ENCODE data around the gene DYNLT2.
A peak's percentile ranks its signal among the peaks of the same experiment; 100 is the strongest.
"Not testable (repeated sequence)": the region's sequence is repeated elsewhere in the genome, so short reads cannot be mapped to it uniquely, and the experiment has no call there.

Gene DYNLT2

DNA sequence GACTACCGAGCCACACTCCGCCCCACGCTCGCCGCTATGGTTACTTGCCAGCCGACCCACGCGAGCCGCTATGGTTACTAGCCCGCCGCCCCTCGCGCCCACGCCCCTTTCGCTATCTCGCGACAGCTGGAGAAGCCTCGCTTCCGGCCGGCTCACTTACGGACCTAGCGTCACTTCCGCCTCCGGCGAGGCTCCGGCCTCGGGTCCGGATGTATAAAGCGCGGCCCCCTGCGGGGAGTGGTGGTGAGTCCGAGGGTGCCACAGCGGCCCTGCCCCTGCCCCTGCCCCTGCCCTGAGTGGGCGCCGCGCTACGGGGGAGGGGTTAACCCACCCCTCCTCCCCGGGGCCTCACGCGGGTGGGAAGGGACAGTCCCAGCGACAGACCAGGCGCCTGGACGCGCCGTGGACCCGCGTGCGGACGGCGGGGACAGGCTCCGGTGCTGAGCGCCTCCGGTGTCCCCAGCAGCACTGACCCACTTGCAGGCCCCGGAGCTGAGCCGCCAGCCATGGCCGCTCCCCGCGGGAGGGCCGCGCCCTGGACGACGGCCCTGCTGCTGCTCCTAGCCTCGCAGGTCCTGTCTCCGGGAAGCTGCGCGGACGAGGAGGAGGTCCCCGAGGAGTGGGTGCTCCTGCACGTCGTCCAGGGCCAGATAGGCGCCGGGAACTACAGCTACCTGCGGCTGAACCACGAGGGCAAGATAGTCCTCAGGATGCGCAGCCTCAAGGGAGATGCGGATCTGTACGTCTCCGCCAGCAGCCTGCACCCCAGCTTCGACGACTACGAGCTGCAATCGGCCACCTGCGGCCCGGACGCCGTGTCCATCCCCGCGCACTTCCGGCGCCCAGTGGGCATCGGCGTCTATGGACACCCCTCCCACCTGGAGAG, 49.2 kb downstream of the DYNLT2 start, which contains the start of the genes C6orf120 and WDR27:
Gene C6orf120 (plus strand): TSS at position 173 of the 886 bp plus-strand sequence. CDS start 334 bp downstream, at position 507.
Gene WDR27 (minus strand): TSS at position 76 of the 886 bp plus-strand sequence. CDS start 13,024 bp downstream, outside the sequence.
- DNase-seq (ENCODE audit: extremely low read depth in 1 of 2, low read depth in 1 of 2): peak; percentile 94 to 95

DNA sequence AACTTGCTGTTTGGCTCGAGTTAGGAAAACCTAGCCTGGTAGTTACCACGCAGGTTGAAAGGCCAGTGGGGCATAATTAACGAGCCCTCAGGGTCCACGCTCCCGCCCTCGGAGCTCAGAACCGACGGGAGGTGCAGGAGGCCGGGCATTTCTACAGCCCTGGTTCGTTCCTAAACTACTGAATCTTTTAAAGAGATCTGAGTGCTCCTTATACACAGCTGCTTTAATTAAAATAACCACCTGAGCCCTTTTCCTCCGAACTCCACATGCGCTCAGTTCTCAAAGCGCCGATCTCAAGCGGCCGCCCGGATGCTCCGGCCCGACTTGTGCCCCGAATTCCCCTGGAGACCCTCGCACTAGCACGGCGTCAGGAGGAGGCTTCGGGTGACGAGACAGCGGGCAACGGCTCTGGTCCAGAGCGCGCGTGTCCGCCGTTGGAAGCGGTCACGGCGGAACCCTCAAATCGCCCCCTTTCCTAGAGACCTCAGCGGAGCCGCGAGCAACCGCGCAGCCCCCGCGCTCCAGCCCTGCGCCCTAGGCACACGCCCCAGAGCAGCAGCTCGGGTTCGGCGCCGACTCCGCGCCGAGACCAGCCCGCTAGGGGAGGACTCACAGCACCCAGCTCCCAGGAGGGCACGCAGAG, 49.9 kb downstream of the DYNLT2 start:
- DNase-seq (ENCODE audit: extremely low read depth in 1 of 2, low read depth in 1 of 2): no peak

DNA sequence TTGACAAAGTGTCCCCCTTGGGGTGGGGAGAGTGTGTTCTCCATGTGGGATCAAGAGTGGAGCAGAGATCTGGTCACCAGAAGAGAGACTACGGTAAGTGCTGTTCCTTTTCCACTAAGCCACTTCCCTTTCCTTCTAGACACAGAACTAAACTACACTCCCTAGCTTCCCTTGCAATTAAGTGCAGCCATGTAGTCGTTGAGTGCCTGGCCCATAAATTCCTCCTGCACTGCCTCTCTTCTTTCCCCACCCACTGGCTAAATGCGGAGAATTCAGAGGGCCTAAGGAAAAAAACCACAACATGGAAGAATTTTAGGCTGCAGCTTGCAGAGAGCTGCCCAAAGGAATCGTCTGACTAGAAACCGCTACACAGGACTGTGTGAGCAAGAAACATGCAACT, 51.1 kb downstream of the DYNLT2 start:
- no peak for DNase-seq (ENCODE audit: extremely low read depth in 1 of 2, low read depth in 1 of 2)

DNA sequence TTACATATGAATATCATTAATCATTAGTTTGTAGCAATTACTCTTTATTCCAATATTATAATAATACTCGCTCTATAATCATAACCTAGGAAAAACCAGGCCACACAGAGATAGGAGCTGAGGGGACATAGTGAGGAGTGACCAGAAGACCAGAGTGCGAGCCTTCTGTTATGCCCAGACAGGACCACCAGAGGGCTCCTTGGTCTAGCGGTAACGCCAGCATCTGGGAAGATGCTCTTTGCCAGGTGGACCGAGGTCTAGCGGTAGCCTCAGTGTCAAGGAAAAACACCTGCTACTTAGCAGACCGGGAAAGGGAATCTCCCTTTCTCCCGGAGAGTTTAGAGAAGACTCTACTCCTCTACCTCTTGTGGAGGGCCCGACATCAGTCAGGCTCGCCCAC, 54.3 kb downstream of the DYNLT2 start:
- DNase-seq (ENCODE audit: extremely low read depth in 1 of 2, low read depth in 1 of 2): not testable (repeated sequence)

DNA sequence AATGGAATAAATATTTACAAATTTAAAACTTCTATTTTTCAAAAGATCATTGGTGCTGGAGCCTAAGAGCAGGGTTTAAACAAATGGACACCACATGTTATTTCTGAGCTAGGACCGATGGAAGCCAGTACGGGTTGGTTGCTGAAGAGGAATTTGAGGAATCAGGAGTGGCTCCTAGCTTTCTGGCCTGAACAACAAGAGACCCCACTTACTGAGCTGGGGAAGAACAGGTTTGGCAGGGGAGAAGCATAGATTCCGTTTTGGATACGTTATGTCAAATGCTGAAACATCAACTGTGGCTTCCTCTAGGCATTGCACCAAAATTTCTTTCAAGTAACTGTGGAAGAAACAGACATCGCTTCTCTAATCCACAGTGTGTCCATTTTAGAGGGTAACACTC, 56.2 kb downstream of the DYNLT2 start:
- no peak for DNase-seq (ENCODE audit: extremely low read depth in 1 of 2, low read depth in 1 of 2)

DNA sequence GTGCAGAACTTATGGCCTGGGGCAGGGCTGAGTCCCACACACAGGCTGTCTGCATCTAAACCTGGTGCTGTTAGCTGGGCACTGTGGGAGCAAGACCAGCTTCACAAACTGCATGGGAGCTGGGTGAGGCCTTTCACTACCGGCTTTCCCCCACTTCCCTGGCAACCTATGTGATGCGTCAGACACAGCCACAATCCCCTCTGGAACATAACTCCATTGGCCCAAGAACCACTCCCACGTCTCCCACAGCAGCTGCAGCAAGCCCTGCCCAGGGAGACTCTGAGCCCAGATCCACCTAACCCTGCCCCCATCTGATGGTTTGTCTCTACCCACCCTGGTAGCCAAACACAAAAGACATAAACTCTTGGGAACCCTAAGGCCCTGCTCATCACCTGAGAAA, 58.9 kb downstream of the DYNLT2 start:
- no peak for DNase-seq (ENCODE audit: extremely low read depth in 1 of 2, low read depth in 1 of 2)

DNA sequence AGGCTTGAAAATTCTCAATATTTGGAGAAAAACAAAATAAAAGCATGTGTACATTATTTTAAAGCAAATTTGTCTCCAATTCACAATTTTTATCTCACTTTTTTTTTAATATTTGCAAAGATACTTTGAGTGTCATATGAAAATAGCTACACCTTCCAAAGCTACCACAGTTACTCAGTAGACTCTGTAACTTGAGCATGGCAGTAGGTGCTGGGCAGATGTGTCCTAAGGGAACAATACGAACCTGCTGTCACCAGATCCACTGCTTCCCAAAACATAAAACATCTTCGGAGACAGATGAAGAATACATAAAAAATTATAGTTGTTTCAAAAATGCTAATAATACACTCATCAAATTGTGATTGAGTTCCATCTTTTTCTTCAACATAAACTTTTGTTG, 60.1 kb downstream of the DYNLT2 start:
- DNase-seq (ENCODE audit: extremely low read depth in 1 of 2, low read depth in 1 of 2): no peak
